Measurements from ENCODE around the gene GBP6. TPM values are rescaled to one million over a fixed set of nuclear protein-coding genes. Genes with fewer than 3 reads are reported as not detected.

The GBP6 gene
- polyA plus RNA-seq, 3 donors = not detected

- no peaks in the 10 kb centered on the region for H3K79me2 ChIP-seq (ENCODE audit: insufficient read depth, low read length)
- no peaks in the 10 kb centered on the region for H3K27me3 Mint-ChIP-seq (ENCODE audit: low read depth in 3 of 3)
- no peak overlapping the region for H3K9ac ChIP-seq (ENCODE audit: insufficient read depth, low read length, poor library complexity, severe bottlenecking)
- H3K4me2 ChIP-seq (replicated peaks; ENCODE audit: extremely low read depth, low read length, poor library complexity, severe bottlenecking) = no peak overlapping the region
- H2AFZ ChIP-seq (ENCODE audit: insufficient read depth, low read depth, low read length, poor library complexity, severe bottlenecking) = no peak overlapping the region
- H3K27ac Mint-ChIP-seq = no peak overlapping the region
- no peaks in the 10 kb centered on the region for H3K36me3 Mint-ChIP-seq
- DNase-seq = no peak
- WGBS (ENCODE audit: insufficient coverage) = 100% methylated on average over 1 of the region's 2 CpGs
- H3K9me3 Mint-ChIP-seq = peaks cover 0 to 11% (median 3%) of the 10 kb centered on the region in 7 donors
- H3K4me1 ChIP-seq (ENCODE audit: control insufficient read depth in 1 of 2, insufficient read depth in 2 of 2, low read length in 2 of 2) = peaks cover 20 to 21% of the 10 kb centered on the region in 2 donors
- peaks cover 0 to 6% of the 10 kb centered on the region in 2 donors for H3K9me3 ChIP-seq (replicated peaks in 1 of 2; ENCODE audit: control insufficient read depth in 1 of 2, insufficient read depth in 1 of 2, low read length in 2 of 2)
- no peaks in the 10 kb centered on the region for H3K36me3 ChIP-seq (replicated peaks in 1 of 2; ENCODE audit: control insufficient read depth in 1 of 2, insufficient read depth in 2 of 2, low read length in 2 of 2)
- H3K4me3 Mint-ChIP-seq = no peak overlapping the region
- no peaks in the 10 kb centered on the region for H3K27me3 ChIP-seq (ENCODE audit: control insufficient read depth in 2 of 2, insufficient read depth in 2 of 2, low read length in 2 of 2)
- no peak overlapping the region for H3K4me3 ChIP-seq (replicated peaks in 1 of 3; ENCODE audit: low read depth in 2 of 3, low read length in 3 of 3)
- TF ChIP-seq, protein P1, sequence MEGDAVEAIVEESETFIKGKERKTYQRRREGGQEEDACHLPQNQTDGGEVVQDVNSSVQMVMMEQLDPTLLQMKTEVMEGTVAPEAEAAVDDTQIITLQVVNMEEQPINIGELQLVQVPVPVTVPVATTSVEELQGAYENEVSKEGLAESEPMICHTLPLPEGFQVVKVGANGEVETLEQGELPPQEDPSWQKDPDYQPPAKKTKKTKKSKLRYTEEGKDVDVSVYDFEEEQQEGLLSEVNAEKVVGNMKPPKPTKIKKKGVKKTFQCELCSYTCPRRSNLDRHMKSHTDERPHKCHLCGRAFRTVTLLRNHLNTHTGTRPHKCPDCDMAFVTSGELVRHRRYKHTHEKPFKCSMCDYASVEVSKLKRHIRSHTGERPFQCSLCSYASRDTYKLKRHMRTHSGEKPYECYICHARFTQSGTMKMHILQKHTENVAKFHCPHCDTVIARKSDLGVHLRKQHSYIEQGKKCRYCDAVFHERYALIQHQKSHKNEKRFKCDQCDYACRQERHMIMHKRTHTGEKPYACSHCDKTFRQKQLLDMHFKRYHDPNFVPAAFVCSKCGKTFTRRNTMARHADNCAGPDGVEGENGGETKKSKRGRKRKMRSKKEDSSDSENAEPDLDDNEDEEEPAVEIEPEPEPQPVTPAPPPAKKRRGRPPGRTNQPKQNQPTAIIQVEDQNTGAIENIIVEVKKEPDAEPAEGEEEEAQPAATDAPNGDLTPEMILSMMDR (IDR thresholded peaks at IDR 0.05) = no peak
- intact Hi-C loops (cut with micrococcal nuclease) = loop anchor here (10.0 kb wide), 2 partner anchors 52 to 62 kb away; no protein-coding TSS in a partner anchor
- no peak overlapping the region for H3K27ac ChIP-seq (ENCODE audit: low read depth in 1 of 2, low read length in 2 of 2)
- peaks cover 21% of the 10 kb centered on the region for H3K4me1 Mint-ChIP-seq
- no peaks in the 10 kb centered on the region for H4K20me1 ChIP-seq (ENCODE audit: insufficient read depth, low read length)
Observed at GRCh38 chr1:89347296-89347695, 16.6 kb upstream of the GBP6 start.

DNA sequence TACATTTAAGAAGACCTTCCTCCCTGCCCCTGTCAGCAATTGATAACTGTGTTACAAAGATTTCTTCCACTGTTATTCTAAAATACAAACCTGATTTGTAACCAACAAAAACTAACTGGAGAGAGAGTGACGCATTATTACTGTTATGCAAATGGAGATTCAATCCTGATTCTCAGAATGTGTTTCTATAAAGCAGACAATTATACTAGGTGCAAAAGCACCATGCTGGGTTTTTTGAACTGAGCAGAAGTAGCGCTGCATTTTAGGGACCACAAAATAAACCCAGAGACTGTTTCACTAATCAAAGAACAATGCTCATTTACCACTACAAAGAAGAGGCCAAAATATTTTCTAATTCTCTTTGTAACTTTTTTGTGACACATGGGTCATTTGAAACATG is 13.6 kb upstream of the GBP6 start:
- H3K36me3 Mint-ChIP-seq = no peaks in the 10 kb centered on the region
- H3K79me2 ChIP-seq (ENCODE audit: insufficient read depth, low read length) = no peaks in the 10 kb centered on the region
- H3K4me3 Mint-ChIP-seq = no peak overlapping the region
- no peak overlapping the region for H2AFZ ChIP-seq (ENCODE audit: insufficient read depth, low read depth, low read length, poor library complexity, severe bottlenecking)
- DNase-seq = no peak
- no peak overlapping the region for H3K9ac ChIP-seq (ENCODE audit: insufficient read depth, low read length, poor library complexity, severe bottlenecking)
- TF ChIP-seq, protein P1 (IDR thresholded peaks at IDR 0.05) = no peak
- no peaks in the 10 kb centered on the region for H3K27me3 Mint-ChIP-seq (ENCODE audit: low read depth in 3 of 3)
- no peak overlapping the region for H3K4me3 ChIP-seq (replicated peaks in 1 of 3; ENCODE audit: low read depth in 2 of 3, low read length in 3 of 3)
- H3K27ac Mint-ChIP-seq = peak overlapping the region in 3 of 7 donors; percentile 8 to 99 (median 92)
- no peak overlapping the region for H3K4me2 ChIP-seq (replicated peaks; ENCODE audit: extremely low read depth, low read length, poor library complexity, severe bottlenecking)
- H4K20me1 ChIP-seq (ENCODE audit: insufficient read depth, low read length) = no peaks in the 10 kb centered on the region
- H3K9me3 Mint-ChIP-seq = peaks cover 0 to 2% (median 0%) of the 10 kb centered on the region in 7 donors
- intact Hi-C loops (cut with micrococcal nuclease) = loop anchor here in 1 of 2 donors (2.0 to 5.0 kb wide), 2 partner anchors 77 to 153 kb away; partner anchors contain the start of genes GBP4 and GBP5
- no peaks in the 10 kb centered on the region for H3K36me3 ChIP-seq (replicated peaks in 1 of 2; ENCODE audit: control insufficient read depth in 1 of 2, insufficient read depth in 2 of 2, low read length in 2 of 2)
- no peaks in the 10 kb centered on the region for H3K9me3 ChIP-seq (replicated peaks in 1 of 2; ENCODE audit: control insufficient read depth in 1 of 2, insufficient read depth in 1 of 2, low read length in 2 of 2)
- H3K27ac ChIP-seq (ENCODE audit: low read depth in 1 of 2, low read length in 2 of 2) = no peak overlapping the region
- H3K4me1 Mint-ChIP-seq = peaks cover 43% of the 10 kb centered on the region
- peaks cover 41 to 42% of the 10 kb centered on the region in 2 donors for H3K4me1 ChIP-seq (ENCODE audit: control insufficient read depth in 1 of 2, insufficient read depth in 2 of 2, low read length in 2 of 2)
- WGBS (ENCODE audit: insufficient coverage) = 100% methylated on average over 1 of the region's 2 CpGs
- H3K27me3 ChIP-seq (ENCODE audit: control insufficient read depth in 2 of 2, insufficient read depth in 2 of 2, low read length in 2 of 2) = no peaks in the 10 kb centered on the region
